Type B pancreatic cell (in vitro differentiated cells): Measurements from ENCODE around the gene NOX5. TPM values are rescaled to one million over a fixed set of nuclear protein-coding genes. Genes with fewer than 3 reads are reported as not detected.
"Not testable (repeated sequence)": the region's sequence is repeated elsewhere in the genome, so short reads cannot be mapped to it uniquely, and the experiment has no call there.

ENCODE experiments used
- DNase-seq: peaks from one replicate; pipeline ENCODE4 v3.0.0; 2021; ENCODE audit warnings: mixed read lengths; ENCODE audit not compliant: unreplicated experiment; ENCODE audit errors: extremely low spot score
- H3K27ac Mint-ChIP-seq: 2 replicates; pipeline ENCODE4 v1.8.0; 2021; ENCODE audit warnings: mild to moderate bottlenecking, mixed read lengths
- H3K27me3 Mint-ChIP-seq: 2 replicates; pipeline ENCODE4 v1.8.0; 2021; ENCODE audit warnings: mixed read lengths
- H3K36me3 Mint-ChIP-seq: 2 replicates; pipeline ENCODE4 v1.8.0; 2021; ENCODE audit warnings: mixed read lengths
- H3K4me1 Mint-ChIP-seq: one replicate; pipeline ENCODE4 v1.8.0; 2021; ENCODE audit warnings: mixed read lengths; ENCODE audit not compliant: unreplicated experiment
- H3K4me3 Mint-ChIP-seq: 2 replicates; pipeline ENCODE4 v1.8.0; 2021; ENCODE audit warnings: mild to moderate bottlenecking, mixed read lengths
- H3K9me3 Mint-ChIP-seq: 2 replicates; pipeline ENCODE4 v1.8.0; 2021; ENCODE audit warnings: mixed read lengths
- CTCF ChIP-seq: fragments of 200-600 bp; sonication (generic); conservative IDR thresholded peaks from 2 replicates; pipeline ENCODE4 v1.5.0; 2021; ENCODE audit warnings: antibody characterized with exemption, mild to moderate bottlenecking
- long read RNA-seq: library from polyadenylated mRNA; unstranded; transcript quantifications from one replicate; pipeline ENCODE4 v2.0.0, GENCODE V29; 2020
- total RNA-seq: library from RNA; stranded (reverse); gene quantifications from 2 replicates; pipeline ENCODE4 v1.2.1, GENCODE V29; 2021; ENCODE audit warnings: low replicate concordance

NOX5 gene
- 0.12 TPM in 1 of 2 replicates, not detected in the other for total RNA-seq
- long read RNA-seq = 0 reads

- no peaks in the 10 kb centered on the region for H3K9me3 Mint-ChIP-seq
- peaks cover 7% of the 10 kb centered on the region for H3K27me3 Mint-ChIP-seq
- no peaks in the 10 kb centered on the region for H3K36me3 Mint-ChIP-seq
- no peak within 1 kb of the TSS for H3K4me3 Mint-ChIP-seq
- no peaks in the 10 kb centered on the region for H3K4me1 Mint-ChIP-seq
- TF ChIP-seq CTCF = no peak
- H3K27ac Mint-ChIP-seq = peak within 1 kb of the TSS; percentile 12
- no peak for DNase-seq
Measured at GRCh38 chr15:69014454-69014853, at the start of gene NOX5. Gene NOX5, plus strand, starts transcription at chr15:69014695. Its CDS starts 41 bp downstream, at chr15:69014736.

- H3K27ac Mint-ChIP-seq = no peak overlapping the region
- H3K9me3 Mint-ChIP-seq = peaks cover 9% of the 10 kb centered on the region
- no peak for DNase-seq
- peaks cover 16% of the 10 kb centered on the region for H3K27me3 Mint-ChIP-seq
- no peak overlapping the region for H3K4me3 Mint-ChIP-seq
- no peaks in the 10 kb centered on the region for H3K36me3 Mint-ChIP-seq
- no peak for TF ChIP-seq CTCF
- no peaks in the 10 kb centered on the region for H3K4me1 Mint-ChIP-seq
Measured at GRCh38 chr15:68966996-68967395, 47.5 kb upstream of the NOX5 start.

GRCh38 chr15:68967948-68968347 lies 46.5 kb upstream of the NOX5 start:
- H3K36me3 Mint-ChIP-seq = no peaks in the 10 kb centered on the region
- H3K4me1 Mint-ChIP-seq = no peaks in the 10 kb centered on the region
- H3K4me3 Mint-ChIP-seq = no peak overlapping the region
- no peak for DNase-seq
- H3K27ac Mint-ChIP-seq = no peak overlapping the region
- H3K27me3 Mint-ChIP-seq = peaks cover 8% of the 10 kb centered on the region
- no peak for TF ChIP-seq CTCF
- peaks cover 9% of the 10 kb centered on the region for H3K9me3 Mint-ChIP-seq

GRCh38 chr15:68969298-68969697 lies 45.2 kb upstream of the NOX5 start:
- Mint-ChIP-seq H3K27me3 (peaks cover 5% of the 10 kb centered on the region), H3K27ac (no peak overlapping the region), H3K9me3 (peaks cover 9% of the 10 kb centered on the region), H3K4me1 (no peaks in the 10 kb centered on the region), H3K36me3 (no peaks in the 10 kb centered on the region), H3K4me3 (no peak overlapping the region)
- no peak for DNase-seq
- TF ChIP-seq CTCF = no peak

- TF ChIP-seq CTCF = no peak
- Mint-ChIP-seq H3K27ac (no peak overlapping the region), H3K4me3 (no peak overlapping the region), H3K36me3 (no peaks in the 10 kb centered on the region), H3K4me1 (no peaks in the 10 kb centered on the region), H3K27me3 (no peaks in the 10 kb centered on the region), H3K9me3 (peaks cover 10% of the 10 kb centered on the region)
- no peak for DNase-seq
Measured at GRCh38 chr15:68972201-68973065, 42.1 kb upstream of the NOX5 start.

- H3K4me3 Mint-ChIP-seq, H3K36me3 Mint-ChIP-seq, H3K9me3 Mint-ChIP-seq, H3K27me3 Mint-ChIP-seq, DNase-seq, H3K4me1 Mint-ChIP-seq, H3K27ac Mint-ChIP-seq: not testable (repeated sequence)
Measured at GRCh38 chr15:68975651-68976160, 38.8 kb upstream of the NOX5 start.

- not testable (repeated sequence) for H3K36me3 Mint-ChIP-seq, H3K27me3 Mint-ChIP-seq, DNase-seq, H3K27ac Mint-ChIP-seq, H3K4me3 Mint-ChIP-seq, H3K9me3 Mint-ChIP-seq, H3K4me1 Mint-ChIP-seq
Measured at GRCh38 chr15:68977426-68977825, 37.1 kb upstream of the NOX5 start.
